IPS DF 6.9 (cell line): ENCODE measurements around the gene RTP5.

Experiments
- DNase-seq: peaks from one replicate; pipeline ENCODE4 v3.0.0-alpha.2; 2013; ENCODE audit warnings: low read depth, low spot score
- H3K27ac ChIP-seq: one replicate; pipeline ENCODE4 v1.5.1; 2013; ENCODE audit warnings: low read length, control low read depth
- H3K27me3 ChIP-seq: 2 replicates; pipeline ENCODE4 v1.6.1; 2013; ENCODE audit warnings: mild to moderate bottlenecking, low read length; ENCODE audit not compliant: control insufficient read depth, insufficient read depth
- H3K36me3 ChIP-seq: 2 replicates; pipeline ENCODE4 v1.6.1; 2013; ENCODE audit warnings: low read length; ENCODE audit not compliant: control insufficient read depth, insufficient read depth
- H3K4me1 ChIP-seq: 2 replicates; pipeline ENCODE4 v1.6.1; 2013; ENCODE audit warnings: low read length; ENCODE audit not compliant: control insufficient read depth, insufficient read depth
- H3K4me3 ChIP-seq: 2 replicates; pipeline ENCODE4 v1.5.1; 2013; ENCODE audit warnings: mild to moderate bottlenecking, low read length
- H3K9me3 ChIP-seq: 2 replicates; pipeline ENCODE4 v1.6.1; 2013; ENCODE audit warnings: low read length, inconsistent platforms; ENCODE audit not compliant: control insufficient read depth, insufficient read depth
- WGBS: extraction: QIAGEN DNeasy Blood & Tissue Kit; methylation state at CpG from one replicate; pipeline ENCODE4 v1.1.7; 2013; ENCODE audit warnings: mixed read lengths, missing lambda C conversion rate; ENCODE audit not compliant: insufficient read length, insufficient coverage; 5-methylcytosine and 5-hydroxymethylcytosine counted together

RTP5 gene

DNA sequence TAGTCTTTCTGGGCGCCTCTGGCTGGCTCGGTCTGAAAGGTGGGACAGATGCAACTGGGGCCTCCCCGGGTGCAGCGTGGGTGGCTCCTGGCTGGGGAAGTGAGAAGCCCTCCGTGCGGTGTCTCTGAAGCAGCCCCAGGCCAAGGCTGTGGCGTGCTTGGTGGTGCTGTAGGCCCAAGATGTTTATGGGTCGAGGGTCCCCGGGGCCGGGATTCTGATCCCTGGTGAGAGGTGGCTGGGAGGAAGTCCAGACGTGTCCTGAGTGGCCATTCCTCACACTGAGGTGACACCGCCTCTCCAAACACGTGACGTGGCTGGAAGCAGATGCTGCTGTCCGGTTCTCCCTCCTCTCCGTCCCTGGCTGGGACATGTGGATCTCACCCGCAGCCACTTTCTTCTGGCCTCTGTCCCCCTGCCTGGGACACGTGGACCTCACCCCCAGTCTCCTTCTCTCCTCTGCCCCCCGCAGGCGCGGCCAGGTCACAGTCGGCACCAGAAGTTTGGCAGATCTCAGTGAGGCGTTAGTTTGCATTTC, 12.6 kb downstream of the RTP5 start:
- H3K9me3 ChIP-seq, result no peaks in the 10 kb centered on the region
- H3K4me1 ChIP-seq, result peaks cover 2% of the 10 kb centered on the region; the same call in 1 of the 2 replicates
- no peaks in the 10 kb centered on the region for H3K27me3 ChIP-seq
- H3K27ac ChIP-seq, result no peak overlapping the region
- DNase-seq, result no peak
- no peaks in the 10 kb centered on the region; the same call in 1 of the 2 replicates for H3K36me3 ChIP-seq
- WGBS, result no CpG with 5 or more reads among the region's 23 CpGs
- H3K4me3 ChIP-seq, result no peak overlapping the region; the same call in 1 of the 2 replicates

DNA sequence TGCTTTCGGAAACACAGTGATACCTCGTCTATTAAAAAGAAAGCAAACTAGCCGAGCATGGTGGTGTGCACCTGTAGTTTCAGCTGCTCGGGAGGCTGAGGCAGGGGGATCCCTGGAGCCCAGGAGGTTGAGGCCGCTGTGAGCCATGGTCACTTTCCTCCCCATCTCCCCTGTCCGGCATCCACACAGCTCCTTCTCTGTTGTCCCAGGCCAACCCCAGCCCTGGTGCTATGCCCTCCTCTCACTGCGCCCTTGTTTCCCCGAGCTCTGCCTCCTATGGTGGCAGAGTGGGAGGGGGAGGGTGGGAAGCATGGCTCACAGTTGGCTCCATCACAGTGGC, 15.4 kb downstream of the RTP5 start:
- H3K4me3 ChIP-seq, result no peak overlapping the region
- no peaks in the 10 kb centered on the region for H3K27me3 ChIP-seq
- peaks cover 2% of the 10 kb centered on the region; the same call in 1 of the 2 replicates for H3K4me1 ChIP-seq
- no CpG with 5 or more reads among the region's 8 CpGs for WGBS
- no peaks in the 10 kb centered on the region for H3K9me3 ChIP-seq
- H3K36me3 ChIP-seq, result no peaks in the 10 kb centered on the region; the same call in 1 of the 2 replicates
- no peak for DNase-seq
- H3K27ac ChIP-seq, result no peak overlapping the region

- Histone ChIP-seq H3K4me3 (no peak overlapping the region), H3K36me3 (no peaks in the 10 kb centered on the region; the same call in 1 of the 2 replicates), H3K27ac (no peak overlapping the region), H3K27me3 (no peaks in the 10 kb centered on the region), H3K4me1 (peaks cover 2% of the 10 kb centered on the region), H3K9me3 (no peaks in the 10 kb centered on the region)
- no CpG with 5 or more reads among the region's 16 CpGs for WGBS
- no peak for DNase-seq
Measured at GRCh38 chr2:241885291-241885945, 15.9 kb downstream of the RTP5 start.

GRCh38 chr2:241885946-241886643, 16.6 kb downstream of the RTP5 start:
- WGBS, result no CpG with 5 or more reads among the region's 15 CpGs
- Histone ChIP-seq H3K27ac (no peak overlapping the region), H3K4me1 (peaks cover 3% of the 10 kb centered on the region), H3K36me3 (no peaks in the 10 kb centered on the region; the same call in 1 of the 2 replicates), H3K27me3 (no peaks in the 10 kb centered on the region), H3K9me3 (no peaks in the 10 kb centered on the region), H3K4me3 (no peak overlapping the region)
- no peak for DNase-seq

- Histone ChIP-seq H3K9me3 (no peaks in the 10 kb centered on the region), H3K36me3 (no peaks in the 10 kb centered on the region; the same call in 1 of the 2 replicates), H3K27me3 (no peaks in the 10 kb centered on the region), H3K4me1 (peaks cover 3% of the 10 kb centered on the region), H3K4me3 (no peak overlapping the region), H3K27ac (no peak overlapping the region)
- no CpG with 5 or more reads among the region's 19 CpGs for WGBS
- no peak for DNase-seq
Measured at GRCh38 chr2:241886840-241887447, 17.4 kb downstream of the RTP5 start.

DNA sequence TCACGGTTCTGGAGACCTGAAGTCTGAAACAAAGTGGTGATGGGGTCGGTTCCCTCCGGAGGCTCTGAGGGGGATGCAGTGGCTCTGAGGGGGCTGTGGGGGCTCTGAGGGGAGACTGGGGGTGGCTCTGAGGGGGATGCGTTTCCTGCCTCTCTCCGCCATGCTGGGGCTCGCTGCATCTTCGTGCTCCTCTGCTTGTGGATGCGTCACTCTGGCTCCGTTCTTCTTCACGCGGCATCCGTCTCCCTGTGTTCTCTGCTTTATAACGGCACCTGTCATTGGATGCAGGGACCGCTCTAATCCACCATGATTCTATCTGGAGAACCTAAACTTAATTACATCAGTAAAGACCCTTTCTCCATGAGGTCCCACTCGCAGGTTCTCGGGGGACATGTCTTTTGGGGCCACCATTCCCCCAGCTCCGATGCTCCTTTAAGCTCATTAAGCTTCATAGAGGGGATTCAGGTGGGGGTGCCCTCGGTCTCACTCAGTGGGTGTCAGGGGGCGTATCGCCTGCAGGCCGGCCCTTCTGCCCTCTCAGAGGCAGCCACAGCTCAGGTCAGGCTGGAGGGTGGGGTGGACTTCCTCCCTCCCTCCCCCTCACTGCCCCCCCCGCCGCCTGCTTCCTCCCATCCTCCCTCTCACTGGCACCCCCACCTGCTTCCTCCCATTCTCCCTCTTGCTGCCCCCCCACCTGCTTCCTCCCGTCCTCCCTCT, 18.4 kb downstream of the RTP5 start:
- peaks cover 2% of the 10 kb centered on the region; the same call in 1 of the 2 replicates for H3K4me1 ChIP-seq
- no peak overlapping the region for H3K4me3 ChIP-seq
- H3K36me3 ChIP-seq, result no peaks in the 10 kb centered on the region; the same call in 1 of the 2 replicates
- no peaks in the 10 kb centered on the region for H3K9me3 ChIP-seq
- DNase-seq, result no peak
- H3K27ac ChIP-seq, result no peak overlapping the region
- whole genome bisulfite sequencing, result no CpG with 5 or more reads among the region's 24 CpGs
- no peaks in the 10 kb centered on the region for H3K27me3 ChIP-seq

- H3K27ac ChIP-seq, result no peak overlapping the region
- no peak overlapping the region for H3K4me3 ChIP-seq
- WGBS, result no CpG with 5 or more reads among the region's 6 CpGs
Measured at GRCh38 chr2:241888641-241889040, 19.1 kb downstream of the RTP5 start.

GRCh38 chr2:241890524-241891235, 21.2 kb downstream of the RTP5 start:
- Histone ChIP-seq H3K4me3 (no peak overlapping the region), H3K27ac (no peak overlapping the region), H3K9me3 (no peaks in the 10 kb centered on the region), H3K4me1 (peaks cover 2% of the 10 kb centered on the region; the same call in 1 of the 2 replicates), H3K36me3 (no peaks in the 10 kb centered on the region), H3K27me3 (no peaks in the 10 kb centered on the region)
- WGBS, result 100% methylated on average over 1 of the region's 29 CpGs
- DNase-seq, result no peak

More at GRCh38 chr2:241888641-241889040, 19.1 kb downstream of the RTP5 start:
- DNase-seq, result no peak
- H3K36me3 ChIP-seq, result no peaks in the 10 kb centered on the region; the same call in 1 of the 2 replicates
- no peaks in the 10 kb centered on the region for H3K9me3 ChIP-seq
- peaks cover 2% of the 10 kb centered on the region; the same call in 1 of the 2 replicates for H3K4me1 ChIP-seq
- no peaks in the 10 kb centered on the region for H3K27me3 ChIP-seq

- DNase-seq, result no peak
- no peak overlapping the region for H3K27ac ChIP-seq
- no peaks in the 10 kb centered on the region for H3K27me3 ChIP-seq
- WGBS, result no CpG with 5 or more reads among the region's 27 CpGs
- H3K36me3 ChIP-seq, result no peaks in the 10 kb centered on the region
- no peak overlapping the region; the same call in 1 of the 2 replicates for H3K4me3 ChIP-seq
- H3K4me1 ChIP-seq, result peaks cover 2% of the 10 kb centered on the region; the same call in 1 of the 2 replicates
- H3K9me3 ChIP-seq, result no peaks in the 10 kb centered on the region
Measured at GRCh38 chr2:241891315-241891987, 21.9 kb downstream of the RTP5 start.
